Measurements from ENCODE around the gene COG4.
A peak's percentile ranks its signal among the peaks of the same experiment; 100 is the strongest.
"Not testable (repeated sequence)": the region's sequence is repeated elsewhere in the genome, so short reads cannot be mapped to it uniquely, and the experiment has no call there.

COG4 gene

DNA sequence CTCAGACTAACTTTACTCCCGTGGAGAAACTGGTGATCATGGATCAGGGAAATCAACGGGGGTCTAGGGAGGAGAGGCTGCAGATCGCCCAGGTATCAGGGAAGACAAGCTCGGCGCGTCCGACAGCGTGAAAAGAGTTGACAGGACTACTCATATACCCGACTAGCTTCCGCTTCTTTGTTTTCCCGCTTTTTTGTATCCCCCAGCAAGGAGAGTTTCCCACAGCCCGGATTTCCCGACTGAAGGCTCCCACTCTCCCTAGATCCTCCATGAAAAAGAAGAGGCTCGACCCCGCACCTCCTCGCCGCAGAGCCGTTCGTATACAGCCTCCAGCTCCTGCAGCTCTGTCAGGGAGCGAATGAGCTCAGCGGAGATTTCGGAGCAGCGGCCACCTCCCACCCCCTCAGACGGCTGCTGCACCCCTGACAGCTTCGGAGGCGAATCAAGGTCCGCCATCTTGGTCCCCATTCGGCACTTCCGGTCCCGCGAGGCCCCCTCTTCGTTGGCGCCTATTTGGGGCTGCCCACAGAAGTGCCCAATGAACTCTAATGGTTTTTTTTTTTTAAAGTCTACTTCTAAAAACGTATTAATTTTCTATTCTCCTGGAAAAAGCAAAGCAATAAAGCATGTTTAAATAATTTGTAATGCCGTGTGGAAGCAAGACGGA, at the start of gene COG4:
TSS of gene COG4 (minus strand) at position 479 of the 667 bp plus-strand sequence. CDS start at position 468, 11 bp downstream.
- peak; percentile 76 to 78 for DNase-seq (ENCODE audit: low read depth in 2 of 2)

DNA sequence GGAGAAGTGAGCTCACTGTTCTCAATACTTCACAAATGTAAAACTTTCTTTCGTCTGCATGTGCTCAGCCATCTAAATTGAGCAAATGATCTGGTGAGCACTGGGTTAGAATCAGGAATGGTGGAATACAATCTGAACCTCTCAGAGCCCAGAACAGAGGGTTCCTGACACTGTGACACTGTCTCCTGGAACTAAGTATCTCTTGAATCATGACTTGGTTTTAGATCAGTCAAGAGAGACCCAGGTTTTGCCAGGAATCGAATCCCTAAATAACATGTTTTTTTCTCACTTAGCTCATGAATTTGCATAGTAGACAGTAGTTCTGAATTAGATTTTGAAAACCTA, 49.5 kb upstream of the COG4 start:
- no peak for DNase-seq (ENCODE audit: low read depth in 2 of 2)

DNA sequence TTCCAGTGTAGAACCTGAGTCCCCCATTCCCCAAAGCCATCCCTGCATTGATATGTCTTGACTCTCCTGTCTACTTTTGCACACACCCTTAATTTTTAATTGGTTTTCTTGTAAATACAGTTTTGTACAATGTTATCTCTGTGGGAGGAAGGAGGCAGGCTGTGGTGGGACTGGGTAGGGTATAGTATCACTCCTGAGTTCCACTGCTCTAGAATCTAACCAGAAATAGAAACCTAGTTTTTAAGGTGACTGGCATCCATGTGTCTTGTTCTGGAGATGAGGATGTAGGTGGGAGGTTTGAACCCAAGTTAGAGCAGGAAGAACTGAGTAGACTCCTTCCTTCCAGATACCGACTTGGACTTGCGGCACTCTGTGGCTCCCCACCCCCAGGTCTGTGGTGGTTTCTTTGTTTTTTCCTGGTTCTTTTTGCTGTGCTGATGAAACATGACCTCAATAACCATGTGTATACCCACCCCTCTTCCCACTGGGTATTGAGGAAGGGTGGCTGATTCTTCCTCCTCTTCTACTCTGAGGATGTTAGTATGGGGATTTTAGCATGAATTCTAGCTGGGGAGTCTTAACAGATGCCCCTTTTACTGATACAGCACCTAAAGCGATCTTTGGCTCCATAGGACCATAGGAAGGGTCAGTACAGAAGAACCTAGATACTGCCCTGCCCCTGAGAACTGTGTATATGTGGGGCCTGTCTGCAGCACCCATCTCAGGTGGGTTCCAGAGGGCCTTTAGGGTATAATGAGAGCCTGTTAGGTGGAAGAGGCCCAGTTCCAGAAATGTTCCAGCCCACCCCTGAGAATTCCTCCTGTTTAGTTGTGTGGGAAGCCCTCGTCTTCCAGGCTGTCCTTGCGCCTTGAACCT, 48.9 kb upstream of the COG4 start:
- DNase-seq (ENCODE audit: low read depth in 2 of 2), result no peak

DNA sequence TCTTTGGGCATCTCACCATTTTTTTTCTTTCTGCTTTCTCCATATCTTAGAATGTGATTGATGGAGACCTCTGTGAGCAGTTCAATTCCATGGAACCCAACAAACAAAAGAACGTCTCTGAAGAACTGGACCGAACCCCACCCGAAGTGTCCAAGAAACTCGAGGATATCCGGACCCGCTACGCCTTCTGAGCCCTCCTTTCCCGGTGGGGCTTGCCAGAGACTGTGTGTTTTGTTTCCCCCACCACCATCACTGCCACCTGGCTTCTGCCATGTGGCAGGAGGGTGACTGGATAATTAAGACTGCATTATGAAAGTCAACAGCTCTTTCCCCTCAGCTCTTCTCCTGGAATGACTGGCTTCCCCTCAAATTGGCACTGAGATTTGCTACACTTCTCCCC, 48.3 kb upstream of the COG4 start:
- DNase-seq (ENCODE audit: low read depth in 2 of 2), result no peak

DNA sequence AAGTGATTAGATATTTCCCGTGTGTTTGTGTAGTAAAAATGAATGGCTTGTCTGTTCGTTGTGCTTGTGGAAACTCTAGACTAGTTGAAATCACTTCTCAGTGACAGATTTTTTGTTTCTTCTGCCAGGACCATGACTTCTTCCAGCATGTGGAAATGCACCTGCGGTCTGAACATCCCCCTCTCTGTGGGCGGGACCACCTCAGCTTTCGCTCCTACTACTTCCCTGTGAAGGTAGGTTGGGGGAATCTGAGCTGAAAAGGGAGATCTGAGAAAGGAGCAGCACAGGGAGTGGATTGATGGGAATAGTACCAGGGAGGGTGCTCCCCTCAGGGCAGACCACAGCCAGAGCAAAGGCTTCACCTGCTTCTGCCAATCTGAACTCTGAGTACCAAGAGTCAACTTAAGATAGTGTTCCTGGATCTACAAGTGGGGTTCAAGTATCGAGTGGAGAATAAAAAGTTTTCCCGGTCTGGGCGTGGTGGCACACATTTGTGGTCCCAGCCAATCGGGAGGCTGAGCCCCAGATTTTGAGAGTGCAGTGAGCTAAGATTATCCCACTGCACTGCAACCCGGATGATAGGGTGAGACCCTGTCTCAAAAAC, 47.7 kb upstream of the COG4 start:
- DNase-seq (ENCODE audit: low read depth in 2 of 2), result no peak

DNA sequence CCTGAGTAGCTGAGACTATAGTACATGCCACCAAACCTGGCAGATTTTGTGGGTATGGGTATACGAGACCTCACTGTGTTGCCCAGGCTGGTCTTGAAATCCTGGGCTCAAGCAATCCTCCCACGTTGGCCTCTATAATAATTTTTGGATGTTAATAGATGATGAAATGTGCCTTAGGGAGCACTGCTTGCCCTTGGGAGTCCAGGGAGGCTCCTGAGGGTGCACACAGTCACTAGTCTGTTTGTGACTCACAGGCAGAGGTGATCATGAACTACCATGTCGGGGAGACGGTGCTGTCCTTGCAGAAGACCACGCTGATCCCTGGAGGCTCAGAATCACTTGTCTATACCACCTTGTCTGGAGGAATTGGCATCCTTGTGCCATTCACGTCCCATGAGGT, 46.4 kb upstream of the COG4 start:
- no peak for DNase-seq (ENCODE audit: low read depth in 2 of 2)

DNA sequence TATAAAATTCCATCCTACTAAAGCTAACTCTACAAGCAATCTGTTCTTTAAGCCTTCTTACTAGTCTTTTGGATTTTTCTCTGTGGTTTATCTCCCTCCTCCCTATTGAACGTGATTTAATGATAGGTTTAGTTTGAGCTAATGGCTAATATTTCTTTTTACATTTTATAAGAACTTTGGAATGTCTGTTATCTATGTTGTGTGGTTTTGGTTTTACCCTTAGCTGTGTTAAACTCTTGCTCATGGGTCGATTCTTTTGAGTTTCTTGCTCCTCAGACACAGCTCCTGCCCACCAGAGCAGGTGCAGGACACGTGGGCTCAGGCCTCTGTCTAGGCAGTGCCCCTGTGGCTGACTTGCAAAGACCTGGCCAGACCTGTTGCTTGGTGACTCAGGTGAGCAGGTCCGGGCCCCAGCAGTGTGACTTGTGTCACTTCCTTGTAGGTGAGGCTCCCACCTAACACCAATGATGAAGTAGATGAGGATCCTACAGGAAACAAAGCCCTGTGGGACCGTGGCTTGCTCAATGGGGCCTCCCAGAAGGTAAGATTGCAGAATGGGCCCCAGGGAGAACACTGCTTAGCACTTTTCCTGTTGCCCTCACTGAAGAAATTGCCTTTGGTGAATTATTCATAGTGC, 45.4 kb upstream of the COG4 start:
- no peak for DNase-seq (ENCODE audit: low read depth in 2 of 2)

DNA sequence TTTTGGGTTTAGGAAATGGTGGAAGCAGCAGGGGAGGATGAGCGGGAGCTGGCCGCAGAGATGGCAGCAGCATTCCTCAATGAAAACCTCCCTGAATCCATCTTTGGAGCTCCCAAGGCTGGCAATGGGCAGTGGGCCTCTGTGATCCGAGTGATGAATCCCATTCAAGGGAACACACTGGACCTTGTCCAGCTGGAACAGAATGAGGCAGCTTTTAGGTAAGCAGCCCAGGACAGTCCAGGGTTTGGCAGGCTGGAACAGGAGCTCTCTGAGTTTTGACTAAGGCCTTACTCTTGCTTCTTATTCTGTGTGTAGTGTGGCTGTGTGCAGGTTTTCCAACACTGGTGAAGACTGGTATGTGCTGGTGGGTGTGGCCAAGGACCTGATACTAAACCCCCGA, 41.7 kb upstream of the COG4 start:
- DNase-seq (ENCODE audit: low read depth in 2 of 2), result no peak

DNA sequence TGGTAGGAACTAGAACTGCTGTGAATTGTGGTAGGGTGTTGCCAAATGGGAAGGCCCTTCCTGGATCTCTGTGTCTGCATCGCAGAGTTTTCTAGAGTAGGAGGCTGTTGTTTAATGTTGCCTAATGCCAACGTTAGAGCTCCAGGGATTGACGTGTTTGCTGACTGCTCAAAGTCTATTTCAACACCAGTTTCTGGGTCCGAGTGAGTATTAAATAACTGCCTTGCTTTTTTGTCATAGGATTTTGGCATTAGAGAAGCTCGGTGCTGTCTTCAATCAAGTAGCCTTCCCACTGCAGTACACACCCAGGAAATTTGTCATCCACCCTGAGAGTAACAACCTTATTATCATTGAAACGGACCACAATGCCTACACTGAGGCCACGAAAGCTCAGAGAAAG, 40.3 kb upstream of the COG4 start:
- DNase-seq (ENCODE audit: low read depth in 2 of 2), result no peak

DNA sequence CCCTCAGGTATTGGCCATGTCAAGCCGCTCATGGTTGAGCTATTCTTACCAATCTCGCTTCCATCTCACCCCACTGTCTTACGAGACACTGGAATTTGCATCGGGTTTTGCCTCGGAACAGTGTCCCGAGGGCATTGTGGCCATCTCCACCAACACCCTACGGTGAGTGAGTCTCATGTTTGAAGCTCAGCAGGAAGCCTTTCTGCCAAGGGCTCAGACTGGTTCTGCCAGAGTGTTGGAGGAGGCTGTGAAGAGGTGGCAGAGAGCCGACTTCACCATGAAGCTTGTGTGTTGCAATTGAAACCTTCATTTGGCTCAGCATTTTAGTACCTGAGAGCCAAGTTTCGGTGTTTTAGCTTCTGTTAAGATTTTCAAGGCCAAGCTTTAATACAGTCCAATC, 38.3 kb upstream of the COG4 start:
- DNase-seq (ENCODE audit: low read depth in 2 of 2), result no peak

DNA sequence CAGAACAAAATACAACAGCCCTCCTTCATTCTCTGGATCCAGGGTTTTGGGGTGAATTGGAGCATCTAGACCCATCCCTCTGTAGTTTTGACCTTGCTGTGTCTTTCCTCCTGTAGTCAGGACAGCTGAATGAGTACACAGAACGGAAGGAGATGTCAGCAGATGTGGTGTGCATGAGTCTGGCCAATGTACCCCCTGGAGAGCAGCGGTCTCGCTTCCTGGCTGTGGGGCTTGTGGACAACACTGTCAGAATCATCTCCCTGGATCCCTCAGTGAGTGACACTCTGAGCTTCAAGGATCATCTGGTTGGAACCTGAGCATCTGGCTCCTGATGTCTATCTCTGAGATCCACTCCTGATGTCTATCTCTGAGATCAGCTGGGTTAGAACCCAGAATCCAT, 32.7 kb upstream of the COG4 start:
- no peak for DNase-seq (ENCODE audit: low read depth in 2 of 2)

DNA sequence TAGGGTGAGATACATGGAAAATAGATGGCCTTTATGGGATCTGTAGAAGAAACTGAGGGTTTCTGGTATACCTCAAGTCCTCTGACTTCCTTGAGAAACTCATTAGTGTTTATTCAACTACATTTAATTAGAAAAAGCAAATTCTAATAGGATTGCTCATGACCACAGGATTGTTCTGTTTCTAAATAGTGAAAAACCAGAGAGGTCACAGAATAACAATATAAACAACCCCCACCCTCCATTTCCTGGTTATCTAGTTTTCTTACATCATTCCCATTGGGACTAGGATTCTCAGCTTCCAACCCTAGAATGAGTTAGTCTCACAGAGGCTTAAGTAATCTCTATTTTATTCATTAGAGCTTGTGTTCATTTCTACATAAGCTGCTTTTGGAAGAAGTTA, 30.3 kb upstream of the COG4 start:
- no peak for DNase-seq (ENCODE audit: low read depth in 2 of 2)

DNA sequence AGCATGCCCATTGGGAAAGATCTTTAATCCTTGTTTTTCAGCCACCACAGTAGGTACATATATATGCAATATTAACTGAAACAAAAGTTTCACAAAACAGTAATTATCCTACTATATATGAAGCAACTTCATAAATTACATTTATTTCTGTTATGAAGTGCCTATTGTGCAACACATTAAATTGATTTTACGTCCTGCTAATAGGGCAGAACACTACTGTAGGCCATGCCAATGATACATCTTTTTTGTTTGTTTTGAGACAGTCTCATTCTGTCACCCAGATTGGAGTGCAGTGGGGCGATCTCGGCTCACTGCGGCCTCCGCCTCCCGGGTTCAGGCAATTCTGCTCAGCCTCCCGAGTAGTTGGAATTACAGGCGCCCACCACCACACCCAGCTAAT, 29.3 kb upstream of the COG4 start:
- DNase-seq (ENCODE audit: low read depth in 2 of 2), result no peak

DNA sequence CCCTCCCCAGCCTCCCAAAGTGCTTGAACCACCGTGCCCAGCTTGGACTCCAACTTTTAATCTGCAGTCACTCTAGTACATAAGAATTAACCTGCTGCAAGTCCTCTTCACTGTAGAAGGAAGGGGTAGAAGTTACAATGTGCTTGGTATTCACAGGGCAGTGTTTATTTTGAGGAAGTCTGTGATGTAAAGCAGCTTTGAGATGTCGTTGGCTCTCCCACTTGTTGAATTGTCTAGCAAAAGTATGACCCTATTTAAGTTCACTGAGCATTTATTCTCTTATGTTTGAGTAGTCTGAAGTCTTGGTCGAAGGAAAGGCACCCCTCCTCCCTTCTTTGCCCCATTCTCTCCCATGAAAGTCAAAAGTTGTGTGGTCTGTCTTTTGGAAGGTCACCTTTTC, 28.4 kb upstream of the COG4 start:
- no peak for DNase-seq (ENCODE audit: low read depth in 2 of 2)

DNA sequence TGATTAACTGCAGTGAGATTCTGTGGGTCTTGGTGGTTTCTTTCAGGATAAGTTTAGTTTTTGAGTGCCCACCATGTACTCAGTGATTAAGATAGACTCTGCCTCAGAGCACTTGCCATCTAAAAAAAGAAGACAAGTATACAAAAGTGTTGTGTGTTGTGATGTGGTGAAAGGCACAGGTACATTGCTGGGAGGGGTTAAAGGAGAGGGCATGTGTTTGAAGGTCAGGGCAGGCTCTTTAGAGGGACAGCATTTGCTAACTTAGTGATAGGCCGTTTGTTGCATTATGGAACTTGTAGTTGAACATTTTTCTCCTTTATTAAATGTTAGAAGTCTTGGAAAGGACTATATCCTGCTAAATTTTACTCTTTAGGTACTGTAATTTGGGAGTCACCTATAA, 26.7 kb upstream of the COG4 start:
- no peak for DNase-seq (ENCODE audit: low read depth in 2 of 2)

DNA sequence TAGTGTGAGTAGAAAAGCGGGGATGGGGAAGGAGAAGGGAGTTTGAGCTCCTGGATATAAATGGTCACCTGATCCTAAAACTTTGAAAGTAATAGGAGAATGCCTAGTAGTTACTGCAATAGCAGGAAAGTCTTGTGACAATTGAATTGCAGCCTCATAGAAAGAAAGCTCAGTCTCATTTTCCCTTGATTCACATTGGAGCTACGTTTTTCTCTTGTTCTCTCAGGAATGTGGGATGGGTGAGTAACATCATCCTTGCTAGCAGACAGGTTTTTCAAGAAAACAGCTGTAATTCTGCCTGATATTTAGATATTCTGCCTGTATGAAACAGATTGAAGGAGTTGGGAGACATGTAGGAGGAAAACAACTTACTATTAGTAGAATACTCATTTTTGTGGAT, 25.6 kb upstream of the COG4 start:
- no peak for DNase-seq (ENCODE audit: low read depth in 2 of 2)

DNA sequence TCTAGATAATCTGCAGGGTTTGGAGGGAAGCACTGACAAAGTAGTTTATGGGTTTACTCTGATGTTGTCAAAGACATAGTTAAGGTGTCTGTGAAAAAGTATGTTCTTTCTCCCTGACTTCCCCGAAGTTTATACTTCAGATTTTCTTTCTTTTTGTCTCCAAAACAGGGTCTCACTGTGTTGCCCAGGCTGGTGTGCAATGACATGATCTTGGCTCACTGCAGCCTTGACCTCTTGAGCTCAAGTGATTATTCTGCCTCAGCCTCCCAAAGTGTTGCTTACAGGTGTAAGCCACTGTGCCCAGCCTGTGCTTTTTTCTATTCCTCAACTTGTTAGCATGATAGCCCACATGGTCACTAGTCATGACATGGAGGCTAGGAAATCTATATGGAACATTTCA, 21.2 kb upstream of the COG4 start:
- DNase-seq (ENCODE audit: low read depth in 2 of 2), result no peak

DNA sequence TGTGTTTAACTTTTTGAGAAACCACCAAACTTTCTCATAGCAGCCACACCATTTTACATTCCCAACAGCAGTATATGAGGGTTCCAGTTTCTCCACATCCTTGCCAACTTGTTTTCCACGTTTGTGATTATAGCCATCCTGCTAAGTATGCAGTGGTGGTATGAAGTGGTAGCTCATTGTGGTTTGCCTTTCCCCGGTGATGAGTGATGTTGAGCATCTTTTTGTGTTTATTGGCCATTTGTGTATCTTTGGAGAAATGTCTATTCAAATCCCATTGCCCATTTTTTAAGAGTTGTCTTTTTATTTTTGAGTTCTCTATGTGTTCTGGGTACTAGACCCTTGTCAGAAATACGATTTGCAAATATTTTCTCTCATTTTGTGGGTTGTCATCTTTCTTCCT, 17.6 kb upstream of the COG4 start:
- DNase-seq (ENCODE audit: low read depth in 2 of 2), result no peak

DNA sequence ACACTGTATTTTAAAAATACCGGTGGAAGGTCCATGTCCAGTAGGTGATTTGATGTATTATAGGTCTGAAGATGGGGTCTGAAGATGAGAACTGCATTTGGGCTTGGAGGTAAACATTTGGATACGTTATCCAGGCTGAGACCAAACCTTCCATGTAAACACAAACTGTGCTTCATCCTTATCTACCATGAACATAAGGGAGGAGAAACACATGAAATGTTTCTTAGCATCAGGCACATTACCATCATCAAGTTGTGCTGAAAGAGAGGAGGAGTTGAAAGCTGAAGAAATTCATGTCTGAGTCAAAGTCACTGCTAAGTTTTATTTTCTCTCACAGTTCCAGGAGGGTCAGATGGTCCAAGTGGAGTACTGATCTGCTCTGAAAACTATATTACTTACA, 11.6 kb upstream of the COG4 start:
- DNase-seq (ENCODE audit: low read depth in 2 of 2), result no peak

DNA sequence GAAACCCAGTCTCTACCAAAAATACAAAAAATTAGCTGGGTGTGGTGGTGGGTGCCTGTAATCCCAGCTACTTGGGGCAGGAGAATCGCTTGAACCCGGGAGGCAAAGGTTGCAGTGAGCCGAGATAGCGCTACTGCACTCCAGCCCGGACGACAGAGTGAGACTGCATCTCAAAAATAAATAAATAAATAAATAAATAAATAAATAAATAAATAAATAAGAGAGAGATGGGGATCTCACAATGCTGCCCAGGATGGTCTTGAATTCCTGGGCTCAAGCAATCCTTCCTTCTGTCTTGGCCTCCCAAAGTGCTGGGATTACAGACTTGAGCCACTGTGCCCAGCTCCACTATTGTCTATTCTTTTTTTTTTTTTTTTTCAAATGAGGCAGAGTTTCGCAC, 6.6 kb upstream of the COG4 start:
- DNase-seq (ENCODE audit: low read depth in 2 of 2), result not testable (repeated sequence)

DNA sequence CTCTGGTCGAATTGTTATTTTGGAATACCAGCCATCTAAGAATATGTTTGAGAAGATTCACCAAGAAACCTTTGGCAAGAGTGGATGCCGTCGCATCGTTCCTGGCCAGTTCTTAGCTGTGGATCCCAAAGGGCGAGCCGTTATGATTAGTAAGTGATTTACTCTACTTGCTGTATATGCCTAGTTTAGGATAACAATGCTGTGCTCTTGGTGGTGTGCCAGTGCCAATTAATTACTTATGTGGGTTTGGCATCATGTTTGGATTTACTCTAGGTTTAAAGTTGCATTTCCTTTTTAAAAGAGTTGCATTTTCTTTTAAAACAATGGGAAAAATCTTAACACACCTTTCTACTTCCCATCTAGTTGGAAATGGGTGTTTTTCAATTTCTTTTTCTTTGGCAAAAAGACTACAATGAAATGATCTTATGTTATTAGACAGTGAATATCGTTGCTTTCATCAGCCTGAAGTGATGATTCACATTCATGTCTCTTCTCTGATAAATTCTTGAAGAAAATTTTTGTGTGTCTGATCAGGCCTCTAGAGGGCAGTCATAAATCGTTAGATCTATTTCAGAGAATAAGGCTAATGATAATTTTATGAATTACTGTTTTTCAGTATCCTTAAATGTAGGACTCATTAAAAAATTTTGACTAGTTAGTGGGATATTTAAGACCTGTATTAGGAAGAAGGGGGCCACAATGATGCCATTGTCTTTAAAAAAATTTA, 5.9 kb upstream of the COG4 start:
- no peak for DNase-seq (ENCODE audit: low read depth in 2 of 2)
